ENCODE data around the gene PLBD2.

PLBD2 gene, protein sequence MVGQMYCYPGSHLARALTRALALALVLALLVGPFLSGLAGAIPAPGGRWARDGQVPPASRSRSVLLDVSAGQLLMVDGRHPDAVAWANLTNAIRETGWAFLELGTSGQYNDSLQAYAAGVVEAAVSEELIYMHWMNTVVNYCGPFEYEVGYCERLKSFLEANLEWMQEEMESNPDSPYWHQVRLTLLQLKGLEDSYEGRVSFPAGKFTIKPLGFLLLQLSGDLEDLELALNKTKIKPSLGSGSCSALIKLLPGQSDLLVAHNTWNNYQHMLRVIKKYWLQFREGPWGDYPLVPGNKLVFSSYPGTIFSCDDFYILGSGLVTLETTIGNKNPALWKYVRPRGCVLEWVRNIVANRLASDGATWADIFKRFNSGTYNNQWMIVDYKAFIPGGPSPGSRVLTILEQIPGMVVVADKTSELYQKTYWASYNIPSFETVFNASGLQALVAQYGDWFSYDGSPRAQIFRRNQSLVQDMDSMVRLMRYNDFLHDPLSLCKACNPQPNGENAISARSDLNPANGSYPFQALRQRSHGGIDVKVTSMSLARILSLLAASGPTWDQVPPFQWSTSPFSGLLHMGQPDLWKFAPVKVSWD

DNA sequence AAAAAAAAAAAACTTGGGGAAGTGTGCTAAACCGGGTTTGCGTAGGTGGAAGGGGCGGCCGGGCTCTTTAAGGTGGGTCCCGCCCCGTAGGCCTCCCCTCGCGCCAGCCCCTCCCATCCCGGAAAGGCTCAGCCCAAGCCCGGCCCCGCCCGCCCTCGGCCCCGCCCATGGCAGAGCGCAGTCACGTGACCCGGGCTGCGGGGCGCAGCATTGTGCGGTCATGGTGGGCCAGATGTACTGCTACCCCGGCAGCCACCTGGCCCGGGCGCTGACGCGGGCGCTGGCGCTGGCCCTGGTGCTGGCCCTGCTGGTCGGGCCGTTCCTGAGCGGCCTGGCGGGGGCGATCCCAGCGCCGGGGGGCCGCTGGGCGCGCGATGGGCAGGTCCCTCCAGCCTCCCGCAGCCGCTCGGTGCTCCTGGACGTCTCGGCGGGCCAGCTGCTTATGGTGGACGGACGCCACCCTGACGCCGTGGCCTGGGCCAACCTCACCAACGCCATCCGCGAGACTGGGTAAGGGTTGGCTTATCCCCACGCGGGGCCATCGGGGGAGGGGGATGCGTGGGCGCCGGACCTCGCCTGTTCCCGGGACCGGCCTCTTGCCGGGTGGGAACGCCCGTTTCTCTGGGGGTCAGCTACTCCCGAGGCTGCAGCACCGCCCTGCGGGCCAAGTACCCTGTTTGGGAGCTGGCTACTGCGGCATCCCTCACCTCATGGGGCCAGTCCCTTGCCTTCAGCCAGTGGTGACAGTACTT lies at the start of gene PLBD2:
PLBD2 (plus strand) TSS at position 207 of the 752 bp plus-strand sequence; CDS start at position 221, 14 bp downstream.
- DNase-seq (ENCODE audit: low read depth), result peak; percentile 43

DNA sequence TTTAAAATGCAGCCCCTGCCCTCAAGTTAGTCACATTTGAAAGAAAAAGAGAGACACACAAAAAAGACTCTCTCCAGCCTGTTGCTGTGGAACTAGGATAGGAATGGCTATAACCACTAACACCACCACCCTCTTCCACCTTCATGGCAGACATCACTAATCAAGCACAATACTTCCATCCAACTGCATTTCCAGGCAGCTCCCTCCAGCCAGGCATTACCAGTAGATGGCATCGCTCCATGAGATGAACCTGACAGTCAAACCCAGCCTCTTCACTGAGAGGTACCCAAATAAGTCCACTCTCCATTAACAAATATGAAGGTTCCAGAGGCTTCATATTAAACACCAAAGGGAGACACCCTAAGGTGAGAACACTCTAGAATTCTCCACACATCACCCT lies 47.9 kb upstream of the PLBD2 start:
- DNase-seq (ENCODE audit: low read depth), result no peak

DNA sequence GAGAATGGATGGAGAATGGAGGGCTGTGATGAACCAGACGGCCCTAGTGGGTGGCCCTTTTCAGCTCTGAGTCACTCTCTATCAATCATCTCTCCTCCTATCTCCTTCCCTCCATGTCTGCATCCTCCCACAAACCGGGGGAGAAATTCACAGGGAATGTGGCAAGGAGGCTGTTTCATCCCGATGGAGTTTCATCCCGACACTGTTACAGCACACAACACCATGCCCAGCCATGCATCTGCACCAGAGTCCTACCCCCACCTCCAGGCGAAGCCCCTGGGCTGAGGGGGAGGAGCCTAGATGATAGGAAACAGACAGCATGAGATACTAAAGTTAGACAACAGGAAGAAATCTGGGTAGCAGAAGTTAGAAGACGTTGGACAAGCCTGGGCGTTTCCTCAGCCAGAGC lies 44.3 kb upstream of the PLBD2 start:
- no peak for DNase-seq (ENCODE audit: low read depth)

DNA sequence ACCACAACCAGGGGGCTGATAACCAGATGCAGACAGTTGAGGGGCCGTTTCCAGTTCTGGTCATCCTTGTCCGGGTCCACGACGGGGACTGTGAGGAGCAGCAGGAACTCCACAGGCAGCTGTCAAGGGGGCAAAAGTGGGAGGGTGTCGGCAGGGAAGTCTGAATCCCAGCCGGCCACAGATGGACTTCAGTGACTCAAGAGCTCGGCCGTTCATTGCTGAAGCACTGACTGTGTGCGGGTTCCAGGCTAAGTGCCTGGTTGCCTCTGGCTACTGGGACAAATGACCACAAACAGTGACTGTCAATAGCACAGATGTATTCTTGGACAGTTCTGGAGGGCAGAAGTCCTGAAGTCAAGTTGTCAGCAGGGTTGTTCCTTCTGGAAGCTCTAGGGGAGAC lies 43.0 kb upstream of the PLBD2 start:
- DNase-seq (ENCODE audit: low read depth), result no peak

DNA sequence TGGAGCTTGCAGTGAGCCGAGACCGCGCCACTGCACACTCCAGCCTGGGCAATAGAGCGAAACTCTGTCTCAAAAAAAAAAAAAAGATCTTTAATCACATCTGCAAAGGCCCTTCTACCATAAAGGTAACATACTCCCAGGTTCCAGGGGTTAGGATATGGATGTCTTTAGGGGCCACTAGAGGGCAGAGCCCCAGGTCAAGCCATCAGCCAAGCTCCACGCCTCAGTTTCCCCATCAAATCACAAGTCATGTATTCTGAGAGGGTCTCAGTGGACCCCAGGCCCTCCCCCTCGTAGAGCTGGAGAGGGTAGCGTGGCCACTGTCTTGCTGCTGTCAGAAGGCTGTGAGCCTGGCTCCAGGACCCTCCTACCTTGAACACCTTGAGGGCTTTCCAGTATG lies 42.2 kb upstream of the PLBD2 start:
- DNase-seq (ENCODE audit: low read depth), result no peak

DNA sequence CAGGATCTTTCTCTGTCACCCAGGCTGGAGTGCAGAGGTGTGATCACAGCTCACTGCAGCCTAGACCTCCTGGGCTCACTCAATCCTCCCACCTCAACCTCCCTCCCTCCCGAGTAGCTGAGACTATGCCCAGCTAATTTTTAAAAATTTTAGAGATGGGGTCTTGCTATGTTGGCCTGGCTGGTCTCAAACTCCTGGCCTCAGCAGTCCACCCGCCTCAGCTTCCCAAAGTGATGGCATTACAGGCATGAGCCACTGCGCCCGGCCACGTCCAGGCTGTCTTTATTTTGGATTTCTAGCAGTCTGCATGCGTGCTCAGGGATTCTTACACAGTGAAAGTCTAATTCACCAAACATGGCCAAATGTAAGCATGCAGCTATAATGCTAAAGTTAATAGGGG lies 41.3 kb upstream of the PLBD2 start:
- no peak for DNase-seq (ENCODE audit: low read depth)

DNA sequence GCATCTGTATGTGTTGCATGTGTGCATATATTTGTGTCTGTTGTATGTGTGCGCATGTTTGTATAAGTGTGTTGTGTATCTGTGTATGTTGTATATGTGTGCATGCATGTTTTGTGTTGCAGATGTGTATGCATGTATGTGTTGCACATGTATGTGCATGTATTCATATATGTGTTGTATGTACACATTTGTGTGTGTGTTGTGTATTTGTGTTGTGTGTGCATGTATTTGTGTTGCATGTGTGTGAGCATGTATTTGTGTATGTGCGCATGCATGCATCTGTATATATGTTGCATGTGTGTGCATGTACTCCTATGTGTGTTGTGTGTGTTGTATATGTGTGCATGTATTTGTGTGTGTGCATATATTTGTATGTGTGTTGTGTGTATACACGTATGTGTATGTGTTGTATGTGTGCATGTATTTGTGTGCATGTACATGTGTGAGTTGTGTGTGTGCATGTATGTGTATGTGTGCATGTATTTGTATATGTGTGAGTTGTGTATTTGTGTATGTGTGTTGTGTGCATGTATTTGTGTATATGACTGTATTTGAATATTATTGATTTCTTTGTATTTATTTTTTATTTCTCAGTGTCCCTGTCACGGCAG lies 40.2 kb upstream of the PLBD2 start:
- no peak for DNase-seq (ENCODE audit: low read depth)

DNA sequence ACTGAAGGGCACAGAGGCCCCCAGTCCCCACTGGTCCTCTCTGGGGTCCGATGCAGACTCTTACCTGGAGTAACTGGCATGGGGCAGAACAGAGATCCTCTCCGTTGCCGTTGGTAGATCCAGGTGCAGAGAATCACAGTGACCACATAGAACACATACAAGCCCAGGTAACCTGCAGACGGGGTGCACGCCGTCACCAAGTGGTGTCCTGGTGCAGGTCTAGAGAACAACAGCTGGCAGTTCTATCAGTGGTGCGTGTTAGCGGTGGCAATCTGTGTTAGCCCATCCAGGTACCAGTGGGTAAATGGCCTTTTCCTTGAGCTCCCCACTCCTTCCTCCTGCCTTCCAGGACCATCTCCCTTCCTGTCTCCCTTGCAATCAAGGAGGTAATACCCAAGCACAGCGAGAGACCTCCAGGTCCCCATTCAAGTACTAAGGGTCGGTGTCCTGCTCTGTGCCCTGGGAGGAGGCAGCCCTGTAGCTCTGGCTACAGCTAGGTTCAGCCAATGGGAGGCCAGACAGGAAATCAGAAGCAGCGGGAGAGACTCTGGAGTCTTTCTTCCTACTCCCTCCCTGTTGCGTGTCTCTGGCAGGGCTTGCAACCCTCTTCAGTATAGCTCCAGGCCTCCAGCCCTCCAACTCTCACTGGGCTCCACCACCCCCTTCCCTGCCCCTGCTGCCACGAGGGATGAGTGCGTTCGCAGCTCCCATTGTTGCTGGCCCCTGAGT lies 39.3 kb upstream of the PLBD2 start:
- DNase-seq (ENCODE audit: low read depth), result no peak

DNA sequence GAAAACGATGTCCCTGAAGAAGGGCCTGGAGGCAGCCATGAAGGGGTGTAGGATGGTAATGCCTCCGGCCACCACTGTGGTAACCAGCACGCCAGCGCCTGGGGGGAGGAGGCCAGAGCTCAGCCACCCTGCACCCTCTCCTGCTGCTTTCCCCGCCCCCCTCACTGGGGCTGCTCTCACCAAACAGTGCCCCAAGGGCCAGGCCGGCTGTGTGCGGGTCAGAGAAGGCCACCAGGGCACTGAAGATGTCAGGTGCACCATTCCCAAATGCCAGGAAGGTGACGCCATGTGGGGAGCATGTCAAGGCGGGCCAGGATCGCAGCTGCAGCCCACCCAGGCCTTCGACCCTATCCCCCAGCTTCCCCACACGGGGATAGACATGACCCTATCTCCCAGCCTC lies 38.0 kb upstream of the PLBD2 start:
- no peak for DNase-seq (ENCODE audit: low read depth)

DNA sequence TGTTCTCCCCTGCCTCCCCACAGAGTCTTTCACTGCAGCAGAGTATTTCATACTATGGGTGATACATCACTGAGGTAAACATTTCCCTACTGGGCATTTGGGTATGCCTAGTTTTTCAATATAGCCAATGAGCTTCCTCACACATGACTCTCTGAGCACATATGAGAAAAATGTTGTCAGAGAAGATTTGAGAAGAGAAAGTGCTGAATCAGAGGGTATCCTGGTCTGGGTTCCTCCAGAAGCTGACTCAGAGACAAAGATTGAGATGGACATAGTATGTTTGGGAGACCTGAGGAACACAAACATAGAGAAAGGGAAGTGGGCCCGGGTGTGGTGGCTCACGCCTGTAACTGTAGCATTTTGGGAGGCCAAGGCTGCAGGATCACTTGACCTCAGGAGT lies 36.0 kb upstream of the PLBD2 start:
- DNase-seq (ENCODE audit: low read depth), result peak; percentile 54

DNA sequence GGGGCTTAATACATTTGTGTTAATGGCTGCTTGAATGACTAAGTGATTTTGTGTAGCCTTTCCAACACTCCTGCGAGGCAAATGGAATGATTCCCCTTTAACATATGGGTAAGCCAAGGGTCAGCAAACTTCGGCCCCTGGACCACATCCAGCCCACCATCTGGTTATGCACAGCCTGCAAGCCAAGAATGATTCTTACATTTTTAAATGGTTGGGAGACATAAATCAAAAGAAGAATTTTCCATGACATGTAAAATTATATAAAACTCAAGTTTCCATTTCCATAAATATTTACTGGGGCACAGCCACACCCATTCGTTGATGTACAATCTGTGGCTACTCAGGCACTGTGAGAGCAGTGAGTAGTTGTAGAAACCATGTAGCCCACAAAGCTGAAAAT lies 32.5 kb upstream of the PLBD2 start:
- no peak for DNase-seq (ENCODE audit: low read depth)

DNA sequence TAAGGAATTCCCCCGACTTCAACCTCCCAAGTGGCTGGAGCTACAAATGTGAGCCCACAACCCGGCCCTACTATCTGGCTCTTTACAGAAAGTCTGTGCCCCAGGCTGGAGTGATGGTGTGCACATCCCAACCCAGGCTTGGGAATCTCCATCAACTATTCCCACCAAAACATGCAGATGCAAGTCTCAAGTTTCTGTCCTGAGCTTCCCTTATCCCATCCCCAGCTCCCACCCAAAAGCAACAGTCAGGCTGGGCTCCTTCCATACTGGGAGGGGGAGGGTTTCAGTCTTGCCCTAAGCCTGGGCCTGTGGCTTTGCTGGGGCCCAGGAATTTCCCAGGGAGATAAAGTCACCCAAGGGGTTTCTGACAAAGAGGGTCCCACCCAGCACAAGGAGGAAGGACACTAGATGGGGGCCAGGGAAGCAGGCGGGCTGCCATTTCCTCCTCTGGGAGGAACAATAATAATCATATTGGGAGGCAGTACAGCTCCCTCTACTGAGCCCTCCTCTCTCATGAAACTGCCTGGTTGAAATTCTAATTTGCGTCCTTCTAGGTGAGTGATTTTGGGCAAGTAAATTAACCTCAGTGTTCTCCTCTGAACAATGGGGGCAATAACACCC lies 31.5 kb upstream of the PLBD2 start:
- DNase-seq (ENCODE audit: low read depth), result no peak

DNA sequence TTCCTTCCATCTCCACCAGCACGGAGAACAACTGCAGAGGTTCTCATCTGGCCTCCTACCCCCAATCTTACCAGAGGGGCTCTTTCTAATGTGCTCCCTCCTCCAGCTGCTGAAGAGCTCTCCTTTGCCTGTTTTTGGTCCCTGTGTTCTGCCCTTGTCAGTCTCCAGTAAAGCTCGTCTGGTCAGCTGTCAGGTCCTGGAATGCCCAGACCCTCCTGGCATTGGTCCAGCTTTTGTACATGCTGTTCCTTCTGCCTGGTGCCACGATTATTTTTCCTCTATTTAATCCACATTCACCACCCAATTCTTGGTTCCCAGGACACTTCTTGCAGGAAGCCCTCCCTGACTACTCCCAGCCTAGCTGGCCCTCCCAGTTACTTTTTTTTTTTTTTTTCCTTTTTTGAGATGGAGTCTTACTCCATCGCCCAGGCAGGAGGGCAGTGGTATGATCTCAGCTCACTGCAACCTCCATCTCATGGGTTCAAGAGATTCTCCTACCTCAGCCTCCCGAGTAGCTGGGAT lies 30.0 kb upstream of the PLBD2 start:
- DNase-seq (ENCODE audit: low read depth), result no peak

DNA sequence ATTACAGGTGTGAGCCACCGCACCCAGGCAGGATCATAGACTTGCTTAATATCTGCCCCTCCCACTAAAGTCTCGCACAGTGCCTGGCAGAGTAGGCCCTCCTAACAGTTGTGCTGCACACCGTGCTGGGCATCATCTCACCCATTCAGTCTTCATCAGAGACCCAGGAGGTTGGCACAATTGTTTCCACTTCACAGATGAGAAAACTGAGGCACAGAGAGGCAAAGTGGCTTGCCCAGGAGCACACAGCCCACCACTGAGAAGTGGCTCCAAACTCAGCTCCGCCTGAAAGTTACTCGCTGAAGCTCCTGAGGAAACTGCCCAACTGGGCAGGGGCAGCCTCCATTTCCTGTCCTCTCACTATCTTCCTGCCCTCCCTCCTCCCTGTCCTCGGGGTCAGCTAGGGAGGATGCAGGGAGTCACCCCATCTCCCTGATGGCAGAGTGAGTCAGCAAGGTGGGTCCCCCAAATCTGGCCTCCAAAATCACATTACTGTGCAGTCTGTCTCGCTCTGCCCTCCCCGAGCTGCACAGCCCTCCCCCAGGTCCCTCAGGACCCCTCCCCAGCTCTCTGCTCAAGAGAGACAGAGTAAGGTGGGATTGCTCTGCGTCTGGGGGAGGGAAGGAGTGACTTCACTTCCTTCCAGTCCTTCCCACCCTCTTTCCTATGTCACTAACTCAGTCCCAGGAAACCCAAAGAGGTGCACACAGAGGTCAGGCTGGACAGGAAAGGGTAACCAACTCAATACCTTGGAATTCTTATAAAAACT lies 29.2 kb upstream of the PLBD2 start:
- DNase-seq (ENCODE audit: low read depth), result no peak

DNA sequence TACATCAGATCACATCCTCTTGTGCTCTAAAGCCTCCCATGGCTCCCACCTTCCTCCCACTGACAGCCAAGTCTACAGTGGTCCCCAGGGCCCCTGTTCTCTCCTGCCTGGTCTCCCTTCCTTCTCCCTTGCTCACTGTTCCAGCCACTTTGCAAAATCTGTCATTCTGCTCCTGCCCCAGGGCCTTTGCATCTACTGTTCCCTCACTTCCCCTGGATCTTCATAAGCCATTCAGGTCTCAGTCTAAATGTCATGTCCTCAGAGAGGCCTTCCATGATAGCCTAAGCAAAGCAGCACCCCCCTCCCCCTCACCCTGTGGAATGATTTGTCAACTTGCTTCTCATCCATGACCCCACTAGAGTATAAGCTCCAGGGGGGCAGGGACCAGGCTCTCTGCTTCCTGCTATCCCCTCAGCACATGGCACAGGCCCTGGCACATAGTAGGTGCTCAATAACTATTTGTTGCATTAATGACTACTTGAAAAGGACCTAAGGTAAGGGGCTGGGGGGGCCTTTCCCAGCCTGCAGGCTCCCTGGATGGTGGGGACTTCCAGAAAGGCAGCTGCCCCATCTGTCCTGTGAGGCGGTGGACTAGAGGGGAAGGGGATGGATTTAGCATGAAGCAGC lies 28.5 kb upstream of the PLBD2 start:
- no peak for DNase-seq (ENCODE audit: low read depth)

DNA sequence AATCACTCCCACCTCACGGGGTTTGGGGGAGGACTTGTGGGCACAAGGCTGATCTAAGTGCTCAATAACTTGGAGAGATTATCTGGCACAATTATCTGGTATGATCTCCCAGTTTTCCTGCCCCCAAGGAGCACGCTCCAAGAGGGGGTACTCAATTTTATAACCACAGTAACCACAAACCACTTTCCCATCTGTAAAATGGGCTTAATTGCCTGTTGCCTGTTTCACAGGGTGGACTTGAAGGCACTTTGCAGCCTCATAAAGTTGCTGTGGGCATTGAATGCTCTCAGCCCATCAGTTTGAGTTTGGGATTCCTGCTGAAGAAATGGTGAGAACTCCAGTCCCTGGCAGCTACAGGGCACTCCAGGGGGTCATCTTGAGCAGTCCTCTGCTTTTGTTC lies 27.9 kb upstream of the PLBD2 start:
- DNase-seq (ENCODE audit: low read depth), result no peak

DNA sequence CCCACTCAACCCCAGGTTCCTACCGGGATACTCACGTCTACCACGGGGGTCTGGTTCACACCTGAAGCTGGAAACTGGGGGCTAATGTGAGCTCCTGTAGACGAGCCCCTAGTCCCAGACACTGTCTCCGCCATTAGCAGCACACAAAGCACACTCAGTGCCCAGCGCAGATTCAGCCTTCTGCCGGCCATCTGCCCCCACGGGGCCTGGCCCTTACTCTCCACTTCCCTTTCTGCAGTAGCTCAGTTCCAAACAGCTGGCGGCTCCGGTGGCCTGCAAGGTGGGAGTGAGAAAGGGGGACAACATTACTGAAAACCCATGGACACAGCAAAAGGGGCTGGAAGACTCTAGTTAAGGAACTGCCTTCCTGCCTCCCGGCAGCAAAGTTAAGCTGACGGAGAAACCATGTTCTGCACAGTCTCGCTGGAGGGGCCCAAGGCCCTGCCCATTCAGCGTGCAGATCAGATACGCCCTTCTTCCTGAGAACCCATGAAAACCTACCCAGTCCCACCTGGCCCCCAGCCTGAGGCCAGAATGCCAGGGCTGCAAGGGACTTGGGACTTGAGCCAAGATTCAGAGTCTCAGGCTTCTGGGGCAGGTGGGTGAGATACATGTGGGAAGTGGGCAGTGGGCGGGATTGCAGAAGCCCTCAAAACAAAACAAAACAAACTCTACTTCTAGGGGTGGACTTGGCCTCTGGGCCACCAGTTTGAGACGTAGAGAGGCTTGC lies 25.5 kb upstream of the PLBD2 start:
- no peak for DNase-seq (ENCODE audit: low read depth)

DNA sequence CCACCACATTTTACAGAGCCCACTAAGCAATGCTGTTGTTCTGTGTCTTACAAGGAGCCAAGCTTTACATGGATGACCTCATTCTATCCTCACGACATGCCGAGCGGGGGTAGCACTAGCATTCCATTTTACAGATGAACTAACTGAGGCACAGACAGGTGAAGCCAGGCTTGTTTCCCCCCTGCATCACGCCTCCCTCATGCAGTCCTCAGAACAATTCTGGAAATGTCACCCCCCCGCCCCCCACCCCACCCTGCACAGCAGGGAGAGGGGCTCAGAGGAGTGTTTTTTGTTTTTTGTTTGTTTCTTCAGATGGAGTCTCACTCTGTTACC lies 25.0 kb upstream of the PLBD2 start:
- DNase-seq (ENCODE audit: low read depth), result no peak
